ENCODE data around the gene SLC26A8. TPM values are rescaled to one million over a fixed set of nuclear protein-coding genes. Genes with fewer than 3 reads are reported as not detected.

The SLC26A8 gene
- total and polyA plus RNA-seq, 2 of the 13 experiments (the other 11 are each of a cell fraction or from before 2014, with no cell fraction given), result 0.46 TPM; not detected in 1

- TF ChIP-seq GMEB1 (CRISPR knock-in tag; IDR thresholded peaks at IDR 0.05; ENCODE audit: borderline replicate concordance), result peak; percentile 78; the same call in 1 of the 2 replicates
- no peak for TF ChIP-seq ISX (CRISPR knock-in tag; conservative IDR thresholded peaks at IDR 0.05)
- no peak for TF ChIP-seq FLYWCH1 (CRISPR knock-in tag; IDR thresholded peaks at IDR 0.05)
- no peak for TF ChIP-seq MLLT10 (CRISPR knock-in tag; IDR thresholded peaks at IDR 0.05)
- TF ChIP-seq FOXP1 (IDR thresholded peaks at IDR 0.05), result no peak
- no peak for TF ChIP-seq FOXP1 (CRISPR knock-in tag; IDR thresholded peaks at IDR 0.05)
- TF ChIP-seq BCLAF1 (IDR thresholded peaks at IDR 0.05), result no peak
- TF ChIP-seq SP4 (CRISPR knock-in tag; IDR thresholded peaks at IDR 0.05), result peak; percentile 77; the same call in 1 of the 2 replicates
- peak; percentile 90 for TF ChIP-seq IKZF5 (CRISPR knock-in tag; IDR thresholded peaks at IDR 0.05)
- peak; percentile 85 for TF ChIP-seq ZBTB43 (CRISPR knock-in tag; conservative IDR thresholded peaks at IDR 0.05)
- peak; percentile 85 for TF ChIP-seq YY1 (IDR thresholded peaks at IDR 0.05; ENCODE audit: insufficient read depth, insufficient replicate concordance, low read depth, low read length)
- TF ChIP-seq REPIN1 (CRISPR knock-in tag; IDR thresholded peaks at IDR 0.05; ENCODE audit: borderline replicate concordance, low read depth), result peak; percentile 84; the same call in 1 of the 2 replicates
- no peak; the same call in none of the 2 replicates for TF ChIP-seq BCL6 (CRISPR knock-in tag; IDR thresholded peaks at IDR 0.05)
- peak; percentile 62 for TF ChIP-seq TBL1XR1 (IDR thresholded peaks at IDR 0.05; ENCODE audit: borderline replicate concordance, low read length, partially characterized antibody)
- peak; percentile 72 for TF ChIP-seq HOXA3 (CRISPR knock-in tag; IDR thresholded peaks at IDR 0.05)
- no peak; the same call in 1 of the 2 replicates for TF ChIP-seq ZSCAN30 (CRISPR knock-in tag; IDR thresholded peaks at IDR 0.05)
- no peak for TF ChIP-seq RARA (CRISPR knock-in tag; IDR thresholded peaks at IDR 0.05)
- peak; percentile 60 for TF ChIP-seq HNF4A (CRISPR knock-in tag; IDR thresholded peaks at IDR 0.05)
- TF ChIP-seq ZNF44 (CRISPR knock-in tag; IDR thresholded peaks at IDR 0.05), result no peak
- TF ChIP-seq RARG (CRISPR knock-in tag; IDR thresholded peaks at IDR 0.05; ENCODE audit: low read depth), result no peak
- no peak for TF ChIP-seq SMAD1 (CRISPR knock-in tag; IDR thresholded peaks at IDR 0.05; ENCODE audit: borderline replicate concordance, low read depth)
- no peak for TF ChIP-seq NPAS2 (CRISPR knock-in tag; IDR thresholded peaks at IDR 0.05; ENCODE audit: borderline replicate concordance)
- no peak for TF ChIP-seq ZNF615 (CRISPR knock-in tag; IDR thresholded peaks at IDR 0.05; ENCODE audit: borderline replicate concordance)
- peak; percentile 88 for TF ChIP-seq ZNF543 (CRISPR knock-in tag; IDR thresholded peaks at IDR 0.05)
- peak; percentile 81; the same call in 1 of the 2 replicates for TF ChIP-seq ZNF772 (CRISPR knock-in tag; IDR thresholded peaks at IDR 0.05)
- TF ChIP-seq ZNF33B (CRISPR knock-in tag; IDR thresholded peaks at IDR 0.05), result no peak; the same call in 1 of the 2 replicates
Observed at GRCh38 chr6:36027501-36028087, 3.2 kb upstream of the SLC26A8 start, which contains the start of gene MAPK14 (continued).
